ENCODE data around the gene ACKR3. TPM values are rescaled to one million over a fixed set of nuclear protein-coding genes. Genes with fewer than 3 reads are reported as not detected.

The ACKR3 gene
- 23.9 and 44.9 TPM in 2 replicates for total RNA-seq

GRCh38 chr2:236569573-236569973 is at the start of gene ACKR3:
TSS of gene ACKR3 (plus strand) at chr2:236569825. CDS start at chr2:236580466, 10,641 bp downstream.

Measured in smooth muscle cell of bladder (primary cell).